ENCODE measurements around the gene CTDSPL. TPM values are rescaled to one million over a fixed set of nuclear protein-coding genes. Genes with fewer than 3 reads are reported as not detected.

CTDSPL gene
- total RNA-seq, 2 donors from 2014 or later: 75.0 to 76.7 TPM

GRCh38 chr3:37825744-37826400 lies 35.8 kb upstream of the CTDSPL start:
- Histone ChIP-seq H3K9ac (ENCODE audit: low read depth in 2 of 2, low read length in 2 of 2) (no peak overlapping the region), H3K36me3 (no peaks in the 10 kb centered on the region), H3K4me1 (no peaks in the 10 kb centered on the region), H3K27me3 (no peaks in the 10 kb centered on the region), H3K27ac (no peak overlapping the region), H3K4me3 (no peak overlapping the region), H3K9me3 (no peaks in the 10 kb centered on the region)
- DNase-seq: no peak
- TF ChIP-seq CTCF (IDR thresholded peaks at IDR 0.05): no peak
- intact Hi-C loops (cut with DNase I): no loop called here

- Histone ChIP-seq H3K36me3 (no peaks in the 10 kb centered on the region), H3K9me3 (no peaks in the 10 kb centered on the region), H3K27me3 (no peaks in the 10 kb centered on the region), H3K4me3 (no peak overlapping the region), H3K27ac (no peak overlapping the region), H3K4me1 (no peaks in the 10 kb centered on the region), H3K9ac (ENCODE audit: low read depth in 2 of 2, low read length in 2 of 2) (no peak overlapping the region)
- intact Hi-C loops (cut with DNase I): no loop called here
- DNase-seq: no peak
- TF ChIP-seq CTCF (IDR thresholded peaks at IDR 0.05): no peak
Measured at GRCh38 chr3:37826502-37826901, 35.2 kb upstream of the CTDSPL start.

- Histone ChIP-seq H3K27me3 (no peaks in the 10 kb centered on the region), H3K36me3 (no peaks in the 10 kb centered on the region), H3K4me3 (no peak overlapping the region), H3K9me3 (no peaks in the 10 kb centered on the region), H3K27ac (no peak overlapping the region), H3K9ac (ENCODE audit: low read depth in 2 of 2, low read length in 2 of 2) (no peak overlapping the region), H3K4me1 (no peaks in the 10 kb centered on the region)
- DNase-seq: no peak
- intact Hi-C loops (cut with DNase I): no loop called here
- no peak for TF ChIP-seq CTCF (IDR thresholded peaks at IDR 0.05)
Measured at GRCh38 chr3:37826933-37827332, 34.7 kb upstream of the CTDSPL start.

GRCh38 chr3:37832480-37832879 lies 29.2 kb upstream of the CTDSPL start:
- H3K4me1 ChIP-seq: no peaks in the 10 kb centered on the region
- no peak overlapping the region for H3K27ac ChIP-seq
- TF ChIP-seq CTCF (IDR thresholded peaks at IDR 0.05): no peak
- intact Hi-C loops (cut with DNase I): no loop called here
- H3K9ac ChIP-seq (ENCODE audit: low read depth in 2 of 2, low read length in 2 of 2): no peak overlapping the region
- no peaks in the 10 kb centered on the region for H3K9me3 ChIP-seq
- H3K27me3 ChIP-seq: no peaks in the 10 kb centered on the region
- no peak overlapping the region for H3K4me3 ChIP-seq
- no peak for DNase-seq
- no peaks in the 10 kb centered on the region for H3K36me3 ChIP-seq

- H3K4me3 ChIP-seq: no peak overlapping the region
- intact Hi-C loops (cut with DNase I): no loop called here
- DNase-seq: no peak
- H3K36me3 ChIP-seq: no peaks in the 10 kb centered on the region
- no peaks in the 10 kb centered on the region for H3K9me3 ChIP-seq
- no peaks in the 10 kb centered on the region for H3K27me3 ChIP-seq
- H3K9ac ChIP-seq (ENCODE audit: low read depth in 2 of 2, low read length in 2 of 2): no peak overlapping the region
- no peak for TF ChIP-seq CTCF (IDR thresholded peaks at IDR 0.05)
- no peak overlapping the region for H3K27ac ChIP-seq
- no peaks in the 10 kb centered on the region for H3K4me1 ChIP-seq
Measured at GRCh38 chr3:37833302-37834186, 28.1 kb upstream of the CTDSPL start.
